AG09309 (cell line): ENCODE data around the gene GRIK4.

Experiments
- DNase-seq: peaks from one replicate; pipeline ENCODE4 v3.0.0-alpha.2; 2010; ENCODE audit warnings: low read depth
- H3K4me3 ChIP-seq: 2 replicates; pipeline ENCODE4 v1.5.1; 2011; ENCODE audit warnings: mild to moderate bottlenecking, low read depth, low read length, moderate library complexity; ENCODE audit not compliant: control insufficient read depth
- TF ChIP-seq, protein P1 (sequence below): IDR thresholded peaks from 2 replicates; pipeline ENCODE4 v1.5.1; 2011; ENCODE audit warnings: mild to moderate bottlenecking, low read depth, low read length, inconsistent platforms; ENCODE audit not compliant: insufficient read depth, control insufficient read depth; ENCODE audit errors: missing control alignments

The GRIK4 gene

DNA sequence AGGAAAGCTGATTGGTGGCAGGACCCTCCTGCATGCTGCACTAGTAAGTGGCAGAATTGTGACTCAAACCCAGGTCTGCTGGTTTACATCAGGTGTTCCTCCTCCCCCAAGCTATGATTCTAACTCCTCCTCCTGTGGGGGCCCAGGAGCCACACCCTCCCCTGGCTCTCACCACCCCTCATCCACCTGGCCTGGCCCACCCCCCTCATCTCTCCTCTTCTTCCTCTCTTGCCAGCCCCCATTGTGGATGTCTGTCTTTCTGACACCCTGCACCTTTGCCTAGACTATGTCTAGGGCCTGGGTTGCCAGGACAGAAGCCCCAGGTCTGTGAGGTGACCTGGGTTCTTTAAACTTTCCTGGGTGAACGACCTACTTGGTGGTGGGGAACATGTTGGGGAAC lies 59.9 kb downstream of the GRIK4 start:
- H3K4me3 ChIP-seq, result no peak overlapping the region
- DNase-seq, result no peak
- TF ChIP-seq, protein P1, sequence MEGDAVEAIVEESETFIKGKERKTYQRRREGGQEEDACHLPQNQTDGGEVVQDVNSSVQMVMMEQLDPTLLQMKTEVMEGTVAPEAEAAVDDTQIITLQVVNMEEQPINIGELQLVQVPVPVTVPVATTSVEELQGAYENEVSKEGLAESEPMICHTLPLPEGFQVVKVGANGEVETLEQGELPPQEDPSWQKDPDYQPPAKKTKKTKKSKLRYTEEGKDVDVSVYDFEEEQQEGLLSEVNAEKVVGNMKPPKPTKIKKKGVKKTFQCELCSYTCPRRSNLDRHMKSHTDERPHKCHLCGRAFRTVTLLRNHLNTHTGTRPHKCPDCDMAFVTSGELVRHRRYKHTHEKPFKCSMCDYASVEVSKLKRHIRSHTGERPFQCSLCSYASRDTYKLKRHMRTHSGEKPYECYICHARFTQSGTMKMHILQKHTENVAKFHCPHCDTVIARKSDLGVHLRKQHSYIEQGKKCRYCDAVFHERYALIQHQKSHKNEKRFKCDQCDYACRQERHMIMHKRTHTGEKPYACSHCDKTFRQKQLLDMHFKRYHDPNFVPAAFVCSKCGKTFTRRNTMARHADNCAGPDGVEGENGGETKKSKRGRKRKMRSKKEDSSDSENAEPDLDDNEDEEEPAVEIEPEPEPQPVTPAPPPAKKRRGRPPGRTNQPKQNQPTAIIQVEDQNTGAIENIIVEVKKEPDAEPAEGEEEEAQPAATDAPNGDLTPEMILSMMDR, result no peak

DNA sequence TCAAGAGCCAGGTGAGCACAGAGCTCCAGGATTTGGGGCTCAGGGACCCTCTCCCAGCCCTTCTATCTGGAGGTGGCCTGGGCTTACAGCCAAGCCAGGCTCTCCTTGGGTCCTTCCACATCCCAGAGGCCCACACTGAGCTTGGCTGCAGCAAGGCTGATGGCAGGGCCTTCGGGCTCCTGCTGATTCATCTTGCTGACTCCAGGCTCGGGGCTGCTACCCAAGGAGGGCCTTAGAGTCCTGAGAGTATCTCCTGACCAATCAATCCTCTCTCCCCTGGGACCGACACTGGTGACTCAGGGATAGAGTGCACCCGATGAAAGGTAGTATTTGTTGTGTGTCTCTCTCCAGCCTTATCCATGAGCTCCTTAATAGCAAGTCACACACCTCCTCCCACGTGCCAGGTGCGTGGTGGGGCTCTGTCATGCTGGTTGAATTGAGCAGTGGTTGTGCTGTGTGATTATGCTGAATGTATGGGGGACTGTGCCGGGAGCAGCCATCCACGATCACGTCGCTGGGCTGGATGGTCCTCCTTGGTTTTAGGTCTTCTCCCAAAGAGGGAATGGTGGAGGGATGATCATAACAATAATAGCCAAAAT lies 62.3 kb downstream of the GRIK4 start:
- H3K4me3 ChIP-seq, result no peak overlapping the region
- TF ChIP-seq, protein P1, result no peak
- DNase-seq, result no peak

DNA sequence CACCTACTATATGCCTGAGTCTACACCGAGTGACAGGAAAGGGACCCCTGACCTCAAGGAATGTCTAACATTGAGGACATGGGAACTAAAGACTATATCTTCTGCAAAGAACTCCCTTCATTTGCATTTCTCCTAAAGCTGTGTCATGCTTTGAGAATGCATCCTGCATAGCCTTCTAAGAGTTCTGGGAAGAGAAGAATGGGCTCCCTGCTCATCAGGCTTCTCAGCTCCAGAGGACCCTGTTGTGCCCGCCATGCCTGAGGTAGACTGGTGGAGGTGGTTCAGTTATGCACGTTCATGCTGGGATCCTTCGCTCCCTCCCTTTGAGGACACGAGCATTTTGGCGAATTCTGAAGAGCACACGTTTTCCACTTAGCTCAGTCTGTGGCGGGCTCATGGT lies 63.3 kb downstream of the GRIK4 start:
- no peak overlapping the region for H3K4me3 ChIP-seq
- DNase-seq, result no peak
- TF ChIP-seq, protein P1, result no peak

DNA sequence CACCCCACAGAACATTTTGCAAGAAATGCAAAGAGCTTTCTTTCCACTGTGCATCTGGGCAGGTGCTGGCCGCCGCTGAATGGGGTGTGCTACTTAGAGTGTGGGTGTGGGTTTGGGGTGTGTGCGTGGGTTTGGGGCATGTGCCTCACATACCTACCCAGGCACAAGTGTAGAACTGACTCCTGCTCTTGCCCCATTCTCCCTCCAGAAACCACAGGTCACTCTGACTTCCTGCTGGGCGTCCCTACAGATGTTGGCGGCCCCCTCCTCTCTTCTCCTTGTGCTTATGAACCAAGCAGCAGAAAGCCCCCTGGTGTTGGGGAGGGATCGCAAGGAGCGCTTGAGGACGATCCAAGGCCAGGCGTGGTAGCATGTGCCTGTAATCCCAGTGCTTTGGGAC lies 63.9 kb downstream of the GRIK4 start:
- H3K4me3 ChIP-seq, result no peak overlapping the region
- TF ChIP-seq, protein P1, result no peak
- no peak for DNase-seq

DNA sequence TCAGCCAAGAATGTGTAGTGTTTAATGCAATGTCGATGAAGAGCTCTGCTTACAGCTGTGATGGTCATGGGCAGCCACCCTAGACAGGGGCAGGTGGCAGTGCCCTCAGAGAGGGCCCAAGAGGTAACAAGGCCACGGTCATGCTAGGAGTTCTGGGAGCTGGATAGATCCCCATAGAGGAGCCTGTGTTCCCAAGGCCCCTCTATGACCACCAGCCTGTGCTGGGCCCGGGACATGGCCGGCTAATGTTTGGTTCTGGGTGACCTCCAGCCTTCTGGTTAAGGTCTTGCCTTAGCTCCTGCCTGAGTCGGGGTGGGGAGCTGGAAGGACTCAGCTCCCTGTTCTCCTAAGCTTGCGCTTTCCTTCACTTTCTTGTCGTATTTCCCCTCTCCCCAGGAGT lies 65.1 kb downstream of the GRIK4 start:
- H3K4me3 ChIP-seq, result no peak overlapping the region
- TF ChIP-seq, protein P1, result no peak
- no peak for DNase-seq

DNA sequence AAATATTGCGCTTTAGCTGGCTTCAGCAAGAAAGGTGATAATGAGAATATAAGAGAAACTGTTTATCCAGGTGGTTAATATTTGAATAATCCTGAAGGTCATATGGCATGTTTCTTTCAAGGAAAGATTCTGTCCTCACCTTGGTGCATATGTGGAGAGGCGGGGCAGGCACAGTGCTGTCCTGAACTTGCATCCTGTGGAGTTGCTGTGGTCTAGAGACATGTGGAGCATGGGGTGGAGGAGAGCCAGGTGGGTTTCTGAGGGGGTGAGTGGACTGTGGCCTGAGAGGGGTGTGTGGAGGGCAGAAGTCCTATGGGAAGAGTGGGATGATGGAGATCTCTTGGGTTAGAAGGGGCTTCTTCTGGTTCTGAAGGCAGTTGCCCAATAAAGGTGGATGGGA lies 65.5 kb downstream of the GRIK4 start:
- TF ChIP-seq, protein P1, result no peak
- DNase-seq, result no peak
- no peak overlapping the region for H3K4me3 ChIP-seq
